ENCODE measurements around the gene CAMK2B.

GRCh38 chr7:44368885-44369284, 43.5 kb upstream of the CAMK2B start:
- TF ChIP-seq EZH2 (IDR thresholded peaks at IDR 0.05; ENCODE audit: borderline replicate concordance, low read depth, low read length, severe bottlenecking) (no peak), CTCF (IDR thresholded peaks at IDR 0.05; ENCODE audit: borderline replicate concordance, extremely low read depth, low read length, poor library complexity, severe bottlenecking) (no peak)
